ENCODE results near the gene ZNF345. TPM values are rescaled to one million over a fixed set of nuclear protein-coding genes. Genes with fewer than 3 reads are reported as not detected.

The ZNF345 gene
- 1 to 10 TPM; 3.5 to 4.6 TPM for total RNA-seq

DNA sequence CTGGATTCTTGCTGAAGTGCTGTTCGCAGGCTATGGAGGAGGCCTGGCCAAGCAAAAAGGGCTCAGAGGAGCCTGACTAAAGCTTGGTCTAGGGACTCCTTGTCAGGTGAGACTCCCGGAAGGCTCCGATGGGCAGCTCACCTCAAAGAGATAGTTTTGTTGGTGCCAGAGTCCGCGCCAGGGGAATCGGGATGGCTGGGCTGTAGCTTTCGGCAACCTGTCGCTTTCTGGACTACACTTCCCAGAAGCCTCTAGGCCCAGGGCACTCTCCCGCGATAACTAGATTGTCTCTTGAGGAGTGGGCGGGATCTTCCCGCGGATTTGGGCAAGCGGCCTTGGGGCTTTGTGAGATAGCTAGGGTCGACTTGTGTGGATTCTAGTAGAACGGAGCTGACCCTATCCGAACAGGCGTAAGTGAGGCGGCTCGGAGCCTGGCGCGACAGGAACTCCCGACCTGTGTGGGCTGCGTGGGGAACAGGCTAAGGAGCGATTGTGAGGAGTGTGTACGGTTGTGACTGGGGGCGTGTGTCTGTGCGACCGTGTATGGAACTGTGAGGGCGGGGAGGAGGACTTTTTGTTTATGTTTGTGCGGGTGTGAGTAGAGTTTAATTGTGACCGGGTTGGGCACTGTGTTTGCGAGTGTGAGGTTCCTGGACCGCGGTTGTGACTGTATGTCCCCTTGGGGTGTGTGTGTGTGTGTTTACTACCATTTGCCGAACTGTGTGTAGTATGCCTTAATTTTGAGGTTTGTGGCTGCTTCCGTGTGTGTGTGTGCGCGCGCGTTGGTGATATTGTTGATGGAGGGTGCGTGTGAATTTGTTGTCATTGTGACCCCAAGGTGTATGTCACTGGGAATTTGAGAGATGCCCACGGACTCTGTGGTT, at the start of gene ZNF345:
Gene ZNF345, plus strand, starts transcription at position 318 of the 884 bp plus-strand sequence. CDS start 25,955 bp downstream, outside the sequence.
- intact Hi-C loops (cut with DNase I, micrococcal nuclease), result loop anchor here (1.0 to 2.0 kb wide), 20 partner anchors 12 to 804 kb away; partner anchors contain the start of genes ZNF260 (in 2 of the 2), ZNF567 (in 2 of the 2), ZNF568 (in 2 of the 2) and ZNF790 (in 2 of the 2)
- peaks cover 16% of the 10 kb centered on the region for H3K9me3 Mint-ChIP-seq (ENCODE audit: low read depth)

DNA sequence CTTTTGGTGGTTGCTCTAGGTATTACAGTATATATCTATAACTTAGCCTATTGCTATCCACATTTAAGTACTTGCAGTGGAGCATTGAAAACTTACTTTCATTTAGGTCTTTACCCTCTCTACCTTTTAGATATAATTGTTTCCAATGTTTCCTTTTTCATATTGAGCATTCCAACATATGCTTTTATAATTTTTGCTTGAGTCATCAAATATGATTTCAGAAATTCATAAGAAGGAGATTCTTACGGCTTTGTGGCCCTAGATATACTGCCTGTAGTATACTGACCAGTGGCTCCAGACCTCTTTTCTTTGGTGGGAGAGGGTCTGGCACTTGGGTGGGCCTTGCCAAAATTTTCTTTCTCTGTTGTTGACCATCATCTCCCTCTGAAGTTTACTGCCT, 45.3 kb upstream of the ZNF345 start:
- peaks cover 39% of the 10 kb centered on the region for H3K9me3 Mint-ChIP-seq (ENCODE audit: low read depth)
- H3K27ac Mint-ChIP-seq, result no peak overlapping the region
- ChIA-PET CTCF (no interaction called here), POLR2A (no interaction called here)
- H3K4me1 Mint-ChIP-seq, result no peaks in the 10 kb centered on the region
- peaks cover 81% of the 10 kb centered on the region for H3K36me3 Mint-ChIP-seq (ENCODE audit: low read depth)
- H3K4me3 Mint-ChIP-seq, result no peak overlapping the region
- no peak for ATAC-seq
- no peak for DNase-seq
- intact Hi-C loops (cut with DNase I, micrococcal nuclease), result no loop called here
- no peaks in the 10 kb centered on the region for H3K27me3 Mint-ChIP-seq

More for the DNA sequence above, at the start of gene ZNF345:
- H3K27ac Mint-ChIP-seq, result no peak within 1 kb of the TSS
- H3K4me1 Mint-ChIP-seq, result peaks cover 10% of the 10 kb centered on the region
- H3K27me3 Mint-ChIP-seq, result no peaks in the 10 kb centered on the region
- peaks cover 55% of the 10 kb centered on the region for H3K36me3 Mint-ChIP-seq (ENCODE audit: low read depth)
- POLR2A ChIA-PET, result interaction anchor here (0.5 to 3.6 kb wide), 16 partner anchors 13 to 1198 kb away, joined by 3 to 53 read pairs (median 4); partner anchors contain the start of genes ZNF146, ZNF260, ZNF420 and ZNF461
- peak; percentile 91 for DNase-seq
- CTCF ChIA-PET, result interaction anchor here (0.5 to 3.4 kb wide), 7 partner anchors 9 to 1524 kb away, joined by 3 to 19 read pairs (median 3); partner anchors contain the start of genes PSMD8, ZNF383 and ZNF790
- ATAC-seq, result peak; percentile 82
- H3K4me3 Mint-ChIP-seq, result no peak within 1 kb of the TSS

DNA sequence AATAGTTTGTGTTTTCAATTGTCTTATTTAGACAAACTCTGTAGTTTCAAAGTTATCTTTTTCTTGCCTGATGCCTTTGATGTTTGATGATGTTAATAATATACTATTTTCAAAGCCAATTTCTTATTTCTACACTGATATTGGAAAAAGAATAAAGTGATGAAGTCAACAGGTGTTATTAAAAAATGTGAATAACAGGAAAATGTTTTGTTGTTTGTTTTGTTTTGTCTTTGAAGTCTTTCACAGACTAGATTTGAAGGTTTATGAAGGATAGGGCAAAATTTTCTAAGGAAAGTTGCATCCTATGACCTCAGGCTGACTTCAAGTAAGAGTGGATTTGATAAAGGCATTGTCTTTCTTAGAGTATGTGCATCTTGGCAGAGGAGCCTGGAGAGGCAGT, 43.6 kb upstream of the ZNF345 start:
- ChIA-PET CTCF (no interaction called here), POLR2A (no interaction called here)
- intact Hi-C loops (cut with DNase I, micrococcal nuclease), result no loop called here
- H3K36me3 Mint-ChIP-seq (ENCODE audit: low read depth), result peaks cover 77% of the 10 kb centered on the region
- no peaks in the 10 kb centered on the region for H3K27me3 Mint-ChIP-seq
- no peaks in the 10 kb centered on the region for H3K4me1 Mint-ChIP-seq
- no peak overlapping the region for H3K27ac Mint-ChIP-seq
- H3K9me3 Mint-ChIP-seq (ENCODE audit: low read depth), result peaks cover 45% of the 10 kb centered on the region
- no peak overlapping the region for H3K4me3 Mint-ChIP-seq
- no peak for DNase-seq
- ATAC-seq, result no peak

DNA sequence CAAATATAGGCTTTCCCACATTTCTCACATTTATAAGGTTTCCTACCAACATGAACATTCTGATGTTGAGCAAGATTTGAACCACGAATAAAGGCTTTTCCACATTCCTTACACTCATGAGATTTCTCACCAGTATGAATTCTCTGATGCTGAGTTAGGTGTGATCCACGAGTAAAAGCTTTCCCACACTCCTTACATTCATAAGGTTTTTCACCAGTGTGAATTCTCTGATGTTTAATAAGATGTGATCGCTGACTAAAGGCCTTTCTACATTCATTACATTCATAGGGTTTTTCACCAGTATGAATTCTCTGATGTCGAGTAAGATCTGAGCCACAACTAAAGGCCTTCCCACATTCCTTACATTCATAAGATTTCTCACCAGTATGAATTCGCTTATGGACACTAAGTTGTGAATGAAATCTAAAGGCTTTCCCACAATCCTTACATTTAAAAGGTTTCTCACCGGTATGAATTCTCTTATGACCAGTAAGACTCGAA, 31.5 kb upstream of the ZNF345 start:
- CTCF ChIA-PET, result no interaction called here
- intact Hi-C loops (cut with DNase I, micrococcal nuclease), result no loop called here
- no peaks in the 10 kb centered on the region for H3K4me1 Mint-ChIP-seq
- no peak overlapping the region for H3K4me3 Mint-ChIP-seq
- POLR2A ChIA-PET, result no interaction called here
- H3K9me3 Mint-ChIP-seq (ENCODE audit: low read depth), result peaks cover 37% of the 10 kb centered on the region
- ATAC-seq, result no peak
- no peaks in the 10 kb centered on the region for H3K27me3 Mint-ChIP-seq
- no peak for DNase-seq
- no peak overlapping the region for H3K27ac Mint-ChIP-seq
- H3K36me3 Mint-ChIP-seq (ENCODE audit: low read depth), result peaks cover 92% of the 10 kb centered on the region

DNA sequence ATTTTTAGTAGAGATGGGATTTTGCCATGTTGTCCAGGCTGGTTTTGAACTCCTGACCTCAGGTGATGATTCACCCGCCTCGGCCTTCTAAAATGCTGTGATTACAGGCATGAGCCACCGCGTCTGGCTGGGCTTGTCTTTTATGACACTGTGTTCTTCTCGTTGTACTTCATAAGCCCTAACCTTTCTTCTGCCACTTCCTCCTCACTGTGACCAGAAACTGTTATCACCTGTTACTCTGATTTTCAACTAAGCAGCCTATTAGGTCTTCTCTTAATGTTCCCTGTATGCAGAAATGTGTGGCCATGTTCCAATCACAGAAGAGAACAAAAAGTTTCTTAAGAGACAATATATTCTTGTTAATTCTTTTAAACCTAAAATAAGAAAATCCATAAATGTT, 28.9 kb upstream of the ZNF345 start:
- Mint-ChIP-seq H3K9me3 (ENCODE audit: low read depth) (peaks cover 54% of the 10 kb centered on the region), H3K27me3 (no peaks in the 10 kb centered on the region), H3K36me3 (ENCODE audit: low read depth) (peaks cover 94% of the 10 kb centered on the region), H3K4me3 (no peak overlapping the region), H3K27ac (no peak overlapping the region), H3K4me1 (no peaks in the 10 kb centered on the region)
- DNase-seq (no peak), ATAC-seq (no peak)
- CTCF ChIA-PET, result interaction anchor here (0.6 kb wide), 1 partner anchor 580 kb away, joined by 3 read pairs; no protein-coding TSS in a partner anchor
- intact Hi-C loops (cut with DNase I, micrococcal nuclease), result no loop called here
- POLR2A ChIA-PET, result no interaction called here

DNA sequence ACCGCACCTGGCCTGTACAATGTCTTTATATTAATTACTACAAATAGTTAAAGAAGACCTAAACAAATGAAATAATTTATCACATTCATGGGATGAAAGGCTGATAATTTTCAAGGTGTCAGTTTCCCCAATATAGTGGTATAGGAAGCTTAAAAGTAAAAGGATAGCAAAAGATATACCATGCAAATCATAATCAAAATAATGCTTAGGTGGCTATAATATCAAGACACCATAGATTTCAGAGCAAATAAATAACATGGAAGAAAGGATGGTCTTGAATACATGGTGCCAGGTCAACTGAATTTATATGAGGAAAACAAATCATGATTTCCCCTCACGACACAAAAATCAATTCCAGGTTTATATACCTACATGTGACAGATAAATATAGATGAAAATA, 17.2 kb upstream of the ZNF345 start:
- no peak for DNase-seq
- Mint-ChIP-seq H3K4me3 (no peak overlapping the region), H3K9me3 (ENCODE audit: low read depth) (peaks cover 45% of the 10 kb centered on the region), H3K36me3 (ENCODE audit: low read depth) (peaks cover 64% of the 10 kb centered on the region), H3K27ac (no peak overlapping the region), H3K27me3 (no peaks in the 10 kb centered on the region), H3K4me1 (peaks cover 2% of the 10 kb centered on the region)
- POLR2A ChIA-PET, result interaction anchor here (0.6 kb wide), 1 partner anchor 80 kb away, joined by 5 read pairs; no protein-coding TSS in a partner anchor
- intact Hi-C loops (cut with DNase I, micrococcal nuclease), result no loop called here
- CTCF ChIA-PET, result no interaction called here
- no peak for ATAC-seq

DNA sequence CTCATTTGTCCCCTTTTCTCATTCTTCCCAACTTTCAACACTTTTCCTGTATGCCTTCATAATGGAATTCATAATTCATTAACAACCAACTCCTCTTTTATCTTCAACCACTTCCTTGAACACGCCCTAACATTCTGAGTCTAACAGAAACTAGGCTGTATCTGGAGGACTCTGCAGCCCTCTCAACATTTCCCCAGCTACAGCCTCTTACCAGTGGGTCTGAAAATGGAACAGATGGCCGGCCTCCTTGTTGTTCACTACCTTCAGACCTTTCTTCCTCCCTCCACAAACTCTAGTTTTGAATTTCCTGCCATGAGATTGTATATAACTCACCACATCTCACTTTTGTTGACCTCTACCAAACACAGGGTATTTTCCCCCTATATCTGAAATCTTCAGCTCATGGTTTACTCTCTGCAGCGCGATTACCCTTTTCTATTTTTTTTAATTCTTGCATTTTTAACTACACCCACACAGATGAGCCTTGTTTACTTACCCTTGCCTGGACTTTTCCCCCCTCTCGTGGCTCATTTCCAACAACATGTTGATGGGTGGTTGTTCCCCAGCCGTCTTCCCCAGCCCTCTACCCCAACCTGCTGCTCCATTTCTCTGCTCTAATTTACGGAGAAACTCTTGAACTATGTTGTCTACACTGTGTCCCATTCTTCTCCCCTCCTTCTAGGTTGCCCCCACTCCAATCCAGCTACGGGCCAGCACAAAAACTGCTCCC, 13.3 kb upstream of the ZNF345 start:
- H3K27me3 Mint-ChIP-seq, result no peaks in the 10 kb centered on the region
- no peak overlapping the region for H3K27ac Mint-ChIP-seq
- DNase-seq, result peak; percentile 17
- POLR2A ChIA-PET, result interaction anchor here (0.6 to 4.0 kb wide), 3 partner anchors 12 to 460 kb away, joined by 3 to 53 read pairs (median 4); partner anchors contain the start of gene ZNF345
- H3K4me3 Mint-ChIP-seq, result no peak overlapping the region
- intact Hi-C loops (cut with DNase I, micrococcal nuclease), result loop anchor here (5.0 kb wide), 4 partner anchors 380 to 820 kb away; partner anchors contain the start of genes ZNF569 (in 2 of the 2), ZNF570 (in 2 of the 2), ZFP30 (in 1 of the 2) and ZNF383 (in 1 of the 2)
- H3K4me1 Mint-ChIP-seq, result peaks cover 2% of the 10 kb centered on the region
- CTCF ChIA-PET, result interaction anchor here (0.7 to 3.5 kb wide), 2 partner anchors 13 to 735 kb away, joined by 3 to 19 read pairs; partner anchors contain the start of gene ZNF345
- peaks cover 29% of the 10 kb centered on the region for H3K9me3 Mint-ChIP-seq (ENCODE audit: low read depth)
- ATAC-seq, result no peak
- peaks cover 51% of the 10 kb centered on the region for H3K36me3 Mint-ChIP-seq (ENCODE audit: low read depth)

DNA sequence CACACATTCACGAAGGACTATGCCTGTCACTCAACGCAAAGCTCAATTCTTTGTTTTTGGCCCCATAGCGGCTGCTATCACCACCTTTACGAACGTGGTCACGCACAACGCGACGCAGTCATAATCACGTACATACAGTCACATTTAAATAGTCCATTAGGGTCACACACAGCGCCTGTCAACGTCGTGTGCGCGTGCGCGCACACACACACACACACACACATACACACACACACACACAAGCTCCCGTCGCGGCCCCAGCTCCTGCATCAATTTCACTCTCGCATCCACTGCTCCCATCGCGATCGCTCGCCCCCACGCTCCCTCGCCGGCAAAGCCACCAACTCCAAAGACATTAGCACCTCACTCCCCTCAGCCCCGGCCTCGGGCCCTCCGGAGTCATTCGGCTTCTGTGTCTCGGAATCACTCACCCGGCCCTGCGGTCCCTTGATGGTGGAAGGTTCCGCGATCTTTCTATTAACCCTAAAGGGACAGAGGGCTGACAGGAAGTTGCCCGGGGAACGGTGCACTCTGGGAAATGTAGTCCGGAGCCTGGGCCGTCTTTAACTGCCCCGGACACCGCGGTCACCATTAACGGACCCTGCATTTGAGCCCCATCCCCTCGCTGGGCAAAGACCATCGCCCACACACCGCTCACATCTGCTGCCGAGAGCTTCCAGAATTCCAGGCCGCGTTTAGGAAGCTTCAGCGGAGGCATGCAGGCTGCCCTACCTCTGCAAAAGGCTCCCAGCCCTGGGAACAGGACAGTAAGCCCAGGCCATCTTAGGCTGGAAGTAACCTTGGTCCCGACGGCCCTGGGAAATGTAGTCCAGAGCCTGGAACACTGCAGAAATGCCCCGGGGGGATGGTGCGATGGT, 12.5 kb upstream of the ZNF345 start, which contains the start of gene ZNF790:
Gene ZNF790, minus strand, starts transcription at position 482 of the 878 bp plus-strand sequence. CDS start 12,768 bp downstream, outside the sequence.
- intact Hi-C loops (cut with DNase I, micrococcal nuclease), result loop anchor here (1.0 to 5.0 kb wide), 13 partner anchors 12 to 819 kb away; partner anchors contain the start of genes ZNF345 (in 2 of the 2), ZNF569 (in 2 of the 2), ZNF570 (in 2 of the 2) and ZFP14 (in 1 of the 2)

DNA sequence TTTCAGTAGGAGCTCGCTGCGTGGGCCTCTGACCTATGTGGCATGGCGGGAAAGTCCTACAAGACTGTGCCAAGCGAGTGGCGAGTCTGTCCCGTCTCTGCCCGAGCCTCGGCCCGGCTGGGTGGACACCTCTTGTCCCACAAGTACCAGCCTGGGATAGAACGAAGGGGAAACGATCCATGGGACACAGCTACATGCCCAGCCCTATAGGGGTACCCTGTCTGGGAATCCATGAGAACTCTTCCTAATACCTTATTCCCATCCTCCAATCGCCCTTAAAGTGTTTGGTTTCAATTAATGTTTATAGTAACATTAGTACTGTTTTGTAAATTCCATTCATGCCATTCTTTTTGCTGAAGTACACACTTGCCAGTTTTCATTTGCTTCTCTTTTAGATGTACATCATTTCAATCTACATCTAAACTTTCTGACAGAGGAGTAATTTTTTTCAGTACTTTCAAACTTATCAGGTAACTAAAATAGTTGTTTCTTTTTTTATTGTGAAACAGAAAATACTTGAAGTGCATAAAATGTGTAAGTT, 11.8 kb upstream of the ZNF345 start:
- peaks cover 48% of the 10 kb centered on the region for H3K36me3 Mint-ChIP-seq (ENCODE audit: low read depth)
- no peak for DNase-seq
- no peak for ATAC-seq
- no peaks in the 10 kb centered on the region for H3K27me3 Mint-ChIP-seq
- intact Hi-C loops (cut with DNase I, micrococcal nuclease), result loop anchor here (1.0 to 5.0 kb wide), 13 partner anchors 11 to 818 kb away; partner anchors contain the start of genes ZNF345 (in 2 of the 2), ZNF569 (in 2 of the 2), ZNF570 (in 2 of the 2) and ZFP14 (in 1 of the 2)
- H3K27ac Mint-ChIP-seq, result peak overlapping the region; percentile 72
- CTCF ChIA-PET, result interaction anchor here (3.5 kb wide), 1 partner anchor 11 kb away, joined by 19 read pairs; the partner anchor contains the start of gene ZNF345
- peaks cover 2% of the 10 kb centered on the region for H3K4me1 Mint-ChIP-seq
- peaks cover 21% of the 10 kb centered on the region for H3K9me3 Mint-ChIP-seq (ENCODE audit: low read depth)
- H3K4me3 Mint-ChIP-seq, result no peak overlapping the region
- POLR2A ChIA-PET, result interaction anchor here (4.0 kb wide), 1 partner anchor 11 kb away, joined by 53 read pairs; the partner anchor contains the start of gene ZNF345

More for the DNA sequence above, 12.5 kb upstream of the ZNF345 start, which contains the start of gene ZNF790:
- Mint-ChIP-seq H3K4me3 (no peak within 1 kb of the TSS), H3K27me3 (no peaks in the 10 kb centered on the region), H3K4me1 (peaks cover 2% of the 10 kb centered on the region), H3K9me3 (ENCODE audit: low read depth) (peaks cover 27% of the 10 kb centered on the region), H3K27ac (peak within 1 kb of the TSS; percentile 72), H3K36me3 (ENCODE audit: low read depth) (peaks cover 50% of the 10 kb centered on the region)
- DNase-seq (peak; percentile 92), ATAC-seq (peak; percentile 97)
- CTCF ChIA-PET, result interaction anchor here (0.7 to 3.5 kb wide), 2 partner anchors 12 to 736 kb away, joined by 3 to 19 read pairs; partner anchors contain the start of gene ZNF345
- POLR2A ChIA-PET, result interaction anchor here (0.6 to 4.0 kb wide), 3 partner anchors 12 to 461 kb away, joined by 3 to 53 read pairs (median 4); partner anchors contain the start of gene ZNF345
